Adipose tissue (tissue), 3 donors: ENCODE measurements around the gene ALG1L2. TPM values are rescaled to one million over a fixed set of nuclear protein-coding genes. Genes with fewer than 3 reads are reported as not detected.
"Not testable (repeated sequence)": the region's sequence is repeated elsewhere in the genome, so short reads cannot be mapped to it uniquely, and the experiment has no call there.

Experiments used
- H3K27ac ChIP-seq: one replicate; pipeline ENCODE4 v1.5.1; 2013; ENCODE audit warnings: low read depth, low read length
- WGBS, 3 donors: extraction: QIAGEN DNeasy Blood & Tissue Kit; methylation state at CpG; one replicate each; pipeline ENCODE4 v1.1.7; 2013; 5-methylcytosine and 5-hydroxymethylcytosine counted together
- polyA plus RNA-seq, 3 donors: library from polyadenylated mRNA; stranded (reverse); fragments of 200-250 nt; gene quantifications; one replicate each; pipeline ENCODE4 v1.2.3, GENCODE V29; 2013
- donor health status: healthy with polysubstance abuse.
- donor health status: Bipolar disorder and iron deficiency.
- donor health status: healthy.

Gene ALG1L2, protein sequence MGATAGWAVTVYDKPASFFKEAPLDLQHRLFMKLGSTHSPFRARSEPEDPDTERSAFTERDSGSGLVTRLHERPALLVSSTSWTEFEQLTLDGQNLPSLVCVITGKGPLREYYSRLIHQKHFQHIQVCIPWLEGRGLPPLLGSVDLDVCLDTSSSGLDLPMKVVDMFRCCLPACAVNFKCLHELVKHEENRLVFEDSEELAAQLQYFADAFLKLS
- polyA plus RNA-seq, result not detected

DNA sequence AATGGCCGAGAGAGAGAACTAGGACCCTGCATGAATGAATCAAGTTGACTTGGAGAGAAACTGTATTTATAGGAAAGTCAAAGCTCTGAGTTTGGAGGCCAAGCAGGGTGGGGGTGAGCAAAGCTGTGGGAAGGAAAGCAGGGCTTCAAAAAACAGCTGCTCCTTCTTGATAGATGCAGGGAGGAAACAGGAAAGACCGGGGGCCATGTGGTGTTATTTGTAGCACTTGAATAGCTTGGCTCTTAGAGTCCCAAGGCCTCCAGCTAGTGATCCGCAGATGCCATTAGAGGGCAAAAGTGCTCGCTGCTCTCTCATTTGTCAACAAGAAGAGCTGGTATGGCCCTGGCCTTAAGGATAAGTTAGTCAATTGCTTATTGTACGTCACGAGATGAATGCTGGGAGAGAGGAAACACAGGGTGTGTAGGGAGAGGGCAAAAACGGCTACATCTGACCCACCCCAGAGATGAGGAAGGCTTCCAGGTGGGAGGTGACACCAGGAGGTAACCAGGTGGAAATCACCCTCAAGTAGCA lies at the start of gene ALG1L2:
TSS of gene ALG1L2 (plus strand) at position 481 of the 531 bp plus-strand sequence. CDS start 186 bp downstream, outside the sequence.
- 25 to 28% (median 27%) methylated on average over 7 of the region's 7 CpGs for WGBS, 3 donors
- H3K27ac ChIP-seq, result no peak within 1 kb of the TSS

DNA sequence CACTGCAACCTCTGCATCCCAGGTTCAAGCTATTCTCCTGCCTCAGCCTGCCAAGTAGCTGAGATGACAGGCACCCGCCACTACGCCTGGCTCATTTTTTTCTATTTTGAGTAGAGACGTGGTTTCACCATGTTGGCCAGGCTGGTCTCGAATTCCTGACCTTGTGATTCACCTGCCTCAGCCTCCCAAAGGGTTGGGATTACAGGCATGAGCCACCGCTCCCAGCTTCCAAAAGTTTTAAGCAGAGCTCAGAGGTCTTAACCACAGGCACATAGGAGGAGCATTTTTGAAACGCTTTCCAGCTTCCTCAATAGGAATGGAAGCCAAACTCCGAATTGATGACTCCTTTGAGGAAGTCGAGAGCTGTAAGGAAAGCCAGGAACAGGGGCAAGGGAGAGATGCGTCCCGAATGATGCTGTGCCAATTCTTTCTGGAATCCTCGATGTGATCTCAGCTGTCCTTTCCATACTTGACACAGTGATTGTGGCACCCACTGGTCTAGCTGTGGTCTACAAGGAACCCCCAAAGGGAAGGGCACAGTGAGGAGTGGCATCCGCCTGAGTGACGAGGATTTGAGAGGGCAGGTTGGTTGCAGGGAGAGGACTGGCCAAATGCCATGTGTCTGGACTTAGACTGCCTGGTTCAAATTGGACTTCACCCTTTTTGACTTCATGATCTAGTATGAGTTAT lies 44.4 kb upstream of the ALG1L2 start:
- WGBS, 3 donors, result 57 to 65% (median 57%) methylated on average over 10 to 13 of the region's 13 CpGs
- not testable (repeated sequence) for H3K27ac ChIP-seq

DNA sequence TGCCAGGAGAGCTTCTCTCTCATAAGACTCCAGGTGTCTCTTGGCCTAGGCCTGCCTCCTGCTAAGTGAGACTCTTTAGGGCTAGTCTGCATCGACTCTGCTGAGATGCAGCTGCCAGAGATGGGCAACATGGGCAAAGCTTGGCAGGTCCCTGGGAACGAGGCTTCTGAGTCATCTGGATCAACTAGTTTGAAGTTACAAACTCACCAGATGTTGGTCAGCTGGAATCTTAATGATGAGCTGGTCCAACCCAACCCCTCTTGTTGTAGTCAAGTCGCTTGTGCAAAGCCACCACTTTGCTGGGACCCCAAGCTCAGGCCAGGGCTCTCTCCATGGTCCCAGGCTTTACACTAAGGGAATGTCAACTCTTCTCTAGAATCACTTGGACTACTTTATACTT lies 38.9 kb upstream of the ALG1L2 start:
- 80 to 91% (median 82%) methylated on average over 3 of the region's 3 CpGs for WGBS, 3 donors
- H3K27ac ChIP-seq, result not testable (repeated sequence)

DNA sequence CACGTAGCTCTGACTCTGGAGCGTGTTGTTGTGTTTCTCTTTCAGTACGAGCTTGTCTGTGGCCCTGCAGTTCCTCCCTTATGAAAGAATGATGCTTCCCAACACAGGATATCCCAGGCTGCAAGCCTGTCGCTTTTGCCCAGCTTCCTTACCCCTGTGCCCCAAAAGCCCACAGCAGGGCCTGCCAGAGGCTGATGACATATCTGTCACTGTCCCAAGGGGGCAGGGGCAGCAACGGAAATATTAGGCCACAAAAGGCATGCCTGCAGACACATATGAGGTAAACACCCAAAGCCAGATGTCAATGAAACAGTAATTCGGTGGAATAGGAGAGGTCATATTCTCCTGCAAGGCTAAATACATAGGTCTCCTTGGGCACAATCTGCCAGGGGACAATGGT lies 38.0 kb upstream of the ALG1L2 start:
- not testable (repeated sequence) for H3K27ac ChIP-seq
- WGBS, 3 donors, result 52 to 71% (median 66%) methylated on average over 6 of the region's 6 CpGs

DNA sequence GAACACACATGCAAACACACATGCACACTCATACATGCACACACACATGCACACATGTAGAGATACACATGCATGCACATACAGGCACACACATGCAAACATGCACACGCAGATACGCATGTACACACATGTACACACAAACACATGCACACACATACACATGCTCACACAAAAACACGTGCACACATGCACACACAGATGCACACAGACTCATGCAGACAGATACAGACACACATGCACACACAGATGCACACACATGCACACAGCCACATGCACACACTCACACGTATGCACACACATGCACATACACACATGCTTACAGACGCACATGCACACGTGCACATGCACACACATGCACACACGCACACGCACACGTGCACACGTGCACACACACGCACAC lies 37.3 kb upstream of the ALG1L2 start:
- WGBS, 3 donors, result 80 to 98% (median 97%) methylated on average over 2 to 11 of the region's 11 CpGs
- no peak overlapping the region for H3K27ac ChIP-seq

DNA sequence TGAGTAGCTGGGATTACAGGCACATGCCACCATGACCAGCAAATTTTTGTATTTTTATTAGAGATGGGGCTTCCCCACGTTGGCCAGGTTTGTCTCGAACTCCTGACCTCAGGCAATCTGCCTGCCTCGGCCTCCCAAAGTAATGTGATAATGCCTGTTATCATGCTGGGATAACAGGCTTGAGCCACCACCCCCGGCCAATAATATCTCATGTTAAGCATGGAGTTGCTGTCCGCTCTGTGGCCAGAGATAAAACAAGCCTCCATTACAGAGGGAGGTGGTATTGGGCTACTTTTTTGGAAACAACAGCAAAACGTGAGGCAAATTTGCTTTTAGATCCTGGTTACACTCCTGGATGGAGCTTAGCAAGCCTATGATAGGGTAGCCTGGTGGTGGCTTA lies 32.9 kb upstream of the ALG1L2 start:
- no peak overlapping the region for H3K27ac ChIP-seq
- 69 to 74% methylated on average over 6 of the region's 6 CpGs; no CpG with 5 or more reads in 1 of the 3 donors for WGBS, 3 donors

DNA sequence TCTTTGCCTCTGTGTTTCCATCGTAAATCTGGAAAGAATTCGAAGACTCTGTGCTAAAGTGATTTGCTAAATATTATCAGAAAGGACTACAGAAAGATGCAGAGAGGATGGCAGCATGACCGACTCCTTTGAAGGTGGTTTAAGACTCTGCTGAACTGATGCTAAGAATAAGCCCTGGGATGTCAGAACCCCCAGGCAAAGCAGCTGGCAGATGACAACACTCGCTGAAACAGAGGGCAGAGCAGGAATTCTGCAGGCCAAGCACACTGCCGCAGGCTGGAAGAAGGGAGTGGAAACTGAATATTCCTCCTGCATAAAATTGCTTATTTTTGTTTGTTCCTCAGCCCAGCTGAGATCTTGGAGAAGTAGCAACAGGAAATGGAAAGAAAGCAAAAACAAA lies 29.3 kb upstream of the ALG1L2 start:
- H3K27ac ChIP-seq, result not testable (repeated sequence)
- 73 to 83% methylated on average over 5 of the region's 5 CpGs; no CpG with 5 or more reads in 1 of the 3 donors for WGBS, 3 donors

DNA sequence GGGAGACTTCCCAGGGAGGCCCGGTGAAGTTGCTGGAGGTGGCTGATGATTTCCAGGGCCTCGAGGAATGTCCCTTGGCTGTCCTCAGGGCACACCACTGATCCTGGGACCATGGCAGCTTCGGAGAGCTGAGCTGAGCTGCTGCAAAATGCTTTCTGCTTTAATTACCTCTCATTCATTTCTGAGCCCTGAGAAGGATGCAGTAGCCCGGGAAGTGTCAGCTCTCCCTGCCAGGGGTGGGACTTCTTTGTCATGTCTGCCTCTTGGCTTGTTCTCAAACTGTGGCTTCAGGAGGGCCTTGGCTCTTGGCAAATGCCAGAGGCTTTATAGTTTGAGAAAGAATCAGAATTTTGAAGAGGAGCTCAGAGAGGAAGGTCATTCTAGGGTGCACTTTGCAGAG lies 28.7 kb upstream of the ALG1L2 start:
- H3K27ac ChIP-seq, result not testable (repeated sequence)
- WGBS, 3 donors, result 35 to 67% methylated on average over 2 to 4 of the region's 4 CpGs; no CpG with 5 or more reads in 1 of the 3 donors

DNA sequence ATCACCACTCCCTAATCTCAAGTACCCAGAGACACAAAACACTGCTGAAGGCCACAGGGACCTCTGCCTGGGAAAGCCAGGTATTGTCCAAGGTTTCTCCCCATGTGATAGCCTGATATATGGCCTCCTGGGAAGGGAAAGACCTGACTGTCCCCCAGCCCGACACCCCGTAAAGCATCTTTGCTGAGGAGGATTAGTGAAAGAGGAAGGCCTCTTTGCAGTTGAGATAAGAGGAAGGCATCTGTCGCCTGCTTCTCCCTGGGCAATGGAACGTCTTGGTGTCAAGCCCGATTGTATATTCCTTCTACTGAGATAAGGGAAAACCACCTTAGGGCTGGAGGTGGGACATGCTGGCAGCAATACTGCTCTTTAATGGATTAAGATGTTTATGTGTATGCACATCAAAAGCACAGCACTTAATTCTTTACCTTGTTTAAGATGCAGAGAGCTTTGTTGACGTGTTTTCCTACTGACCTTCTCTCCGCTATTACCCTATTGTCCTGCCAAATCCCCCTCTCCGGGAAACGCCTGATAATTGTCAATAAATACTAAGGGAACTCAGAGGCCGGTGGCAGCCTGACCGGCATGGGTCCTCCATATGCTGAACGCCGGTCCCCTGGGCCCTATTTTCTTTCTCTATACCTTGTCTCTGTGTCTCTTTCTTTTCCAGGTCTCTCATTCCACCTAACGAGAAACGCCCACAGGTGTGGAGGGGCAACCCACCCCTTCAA lies 23.9 kb upstream of the ALG1L2 start:
- WGBS, 3 donors, result 73 to 78% methylated on average over 13 to 15 of the region's 15 CpGs; no CpG with 5 or more reads in 1 of the 3 donors
- H3K27ac ChIP-seq, result not testable (repeated sequence)

DNA sequence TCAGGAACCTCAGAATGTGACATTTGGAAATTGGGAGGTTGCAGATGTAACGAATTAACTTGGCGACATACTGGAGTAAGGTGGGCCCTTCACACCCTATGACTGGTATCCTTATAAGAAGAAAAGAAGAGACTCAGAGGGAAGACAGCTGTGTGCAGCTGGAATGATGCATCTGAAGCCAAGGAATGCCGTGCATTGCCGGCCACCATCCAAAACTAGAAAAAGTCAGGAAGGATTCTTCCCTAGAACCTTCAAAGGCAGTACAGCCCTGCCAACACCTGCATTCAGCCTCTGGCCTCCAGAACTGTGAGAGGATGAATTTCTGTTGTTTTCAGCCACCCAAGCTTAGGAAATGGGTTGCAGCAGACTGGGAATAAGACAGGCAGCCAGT lies 23.4 kb upstream of the ALG1L2 start:
- WGBS, 3 donors, result 62 to 78% methylated on average over 2 of the region's 4 CpGs; no CpG with 5 or more reads in 1 of the 3 donors
- H3K27ac ChIP-seq, result not testable (repeated sequence)

DNA sequence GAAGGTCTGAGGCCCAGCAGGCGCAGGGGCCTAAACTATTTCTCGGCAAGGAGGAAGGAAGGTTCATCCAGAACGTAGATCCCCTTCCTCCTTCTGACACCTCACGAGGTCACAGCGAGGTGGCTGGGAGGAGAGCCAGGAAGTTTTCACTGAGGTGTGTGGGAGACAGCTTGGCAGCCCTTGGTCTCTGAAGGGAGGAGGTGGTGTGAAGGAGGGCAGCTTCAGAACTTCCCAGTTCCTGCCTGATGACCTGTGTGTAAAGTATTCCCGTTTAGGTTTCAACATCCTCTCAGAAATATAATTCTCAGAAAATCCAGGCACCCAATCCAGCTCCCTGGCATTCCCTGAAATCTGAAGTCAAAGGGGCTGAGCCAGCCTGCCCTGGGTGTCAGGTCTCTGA lies 22.9 kb upstream of the ALG1L2 start:
- 18 to 23% methylated on average over 3 to 6 of the region's 6 CpGs; no CpG with 5 or more reads in 1 of the 3 donors for WGBS, 3 donors
- not testable (repeated sequence) for H3K27ac ChIP-seq

DNA sequence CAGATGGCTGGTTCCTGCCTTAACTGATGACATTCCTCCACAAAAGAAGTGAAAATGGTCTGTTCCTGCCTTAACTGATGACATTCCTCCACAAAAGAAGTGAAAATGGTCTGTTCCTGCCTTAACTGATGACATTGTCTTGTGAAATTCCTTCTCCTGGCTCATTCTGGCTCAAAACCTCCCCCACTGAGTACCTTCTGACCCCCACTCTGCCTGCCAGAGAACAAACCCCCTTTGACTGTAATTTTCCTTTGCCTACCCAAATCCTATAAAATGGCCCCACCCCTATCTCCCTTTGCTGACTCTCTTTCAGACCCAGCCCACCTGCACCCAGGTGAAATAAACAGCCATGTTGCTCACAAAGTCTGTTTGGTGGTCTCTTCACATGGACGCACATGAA lies 22.5 kb upstream of the ALG1L2 start:
- whole genome bisulfite sequencing, 3 donors, result 91 to 95% methylated on average over 1 of the region's 1 CpG; no CpG with 5 or more reads in 1 of the 3 donors
- H3K27ac ChIP-seq, result not testable (repeated sequence)

DNA sequence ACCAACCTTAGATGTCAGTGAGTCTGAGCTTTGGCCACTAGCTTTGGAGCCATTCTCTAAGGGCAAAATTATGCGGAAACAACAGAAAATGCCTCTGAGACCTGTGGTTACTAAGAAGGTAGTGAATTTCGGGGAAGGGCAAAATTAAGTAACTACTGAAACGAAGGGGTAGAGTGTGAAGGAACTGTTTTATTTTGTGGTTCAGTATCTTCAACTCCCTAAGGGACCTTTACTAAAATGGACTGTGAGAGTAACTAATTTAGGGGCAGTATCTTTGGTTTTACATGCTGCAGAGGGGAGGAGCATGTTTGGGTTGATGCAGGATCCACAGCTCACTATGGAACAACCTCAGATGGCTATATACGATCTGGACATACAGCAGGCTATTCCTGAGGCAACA lies 8.0 kb upstream of the ALG1L2 start:
- 79 to 84% methylated on average over 4 of the region's 4 CpGs; no CpG with 5 or more reads in 1 of the 3 donors for WGBS, 3 donors
- H3K27ac ChIP-seq, result no peak overlapping the region

DNA sequence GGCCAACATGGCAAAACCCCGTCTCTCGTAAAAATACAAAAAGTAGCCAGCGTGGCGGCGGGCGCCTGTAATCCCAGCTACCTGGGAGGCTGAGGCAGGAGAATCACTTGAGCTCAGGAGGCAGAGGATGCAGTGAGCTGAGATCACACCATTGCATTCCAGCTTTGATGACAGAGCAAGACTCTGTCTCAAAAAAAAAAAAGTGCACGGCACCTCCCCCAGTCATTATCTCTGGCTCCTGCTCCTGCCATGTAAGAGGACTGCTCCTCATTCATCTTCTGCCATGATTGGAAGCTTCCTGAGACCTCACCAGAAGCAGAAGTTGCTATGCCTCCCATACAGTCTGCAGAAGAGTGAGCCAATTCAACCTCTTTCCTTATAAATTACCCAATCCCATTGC lies 4.0 kb upstream of the ALG1L2 start:
- no peak overlapping the region for H3K27ac ChIP-seq
- WGBS, 3 donors, result 90 to 92% methylated on average over 7 of the region's 7 CpGs; no CpG with 5 or more reads in 1 of the 3 donors

DNA sequence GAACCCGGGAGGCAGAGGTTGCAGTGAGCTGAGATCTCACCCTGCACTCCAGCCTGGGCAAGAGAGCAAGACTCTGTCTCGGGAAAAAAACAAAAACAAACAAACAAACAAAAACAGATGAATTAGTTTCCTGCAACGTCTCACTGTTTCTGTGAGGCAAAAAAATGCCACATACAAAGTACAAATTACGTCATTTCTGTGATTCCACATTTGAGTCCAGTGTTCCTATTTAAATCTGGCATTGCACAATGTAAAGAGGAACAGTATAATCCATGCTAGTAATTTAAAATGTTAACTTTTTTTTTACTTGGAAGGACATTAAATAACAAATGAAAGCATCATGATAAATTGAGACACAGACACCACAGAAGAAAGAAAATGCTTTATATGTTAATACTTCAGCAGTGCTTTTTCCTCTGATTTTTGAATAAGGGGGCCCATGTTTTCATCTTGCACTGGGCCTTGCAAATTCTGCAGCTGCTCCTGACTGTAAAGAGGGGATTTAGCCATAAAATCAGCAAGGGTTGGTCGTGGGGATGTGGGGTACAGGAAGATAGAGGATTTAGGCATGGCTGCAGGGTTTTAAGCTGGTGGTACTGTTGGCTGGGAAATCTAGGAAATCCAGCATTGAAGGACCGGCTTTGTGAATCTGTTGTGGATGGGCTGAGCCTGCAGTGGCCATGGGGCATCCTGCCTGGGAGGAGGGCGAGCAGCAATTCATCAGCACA lies 1.9 kb downstream of the ALG1L2 start:
- WGBS, 3 donors, result 64 to 71% (median 70%) methylated on average over 2 to 7 of the region's 7 CpGs
- H3K27ac ChIP-seq, result not testable (repeated sequence)

DNA sequence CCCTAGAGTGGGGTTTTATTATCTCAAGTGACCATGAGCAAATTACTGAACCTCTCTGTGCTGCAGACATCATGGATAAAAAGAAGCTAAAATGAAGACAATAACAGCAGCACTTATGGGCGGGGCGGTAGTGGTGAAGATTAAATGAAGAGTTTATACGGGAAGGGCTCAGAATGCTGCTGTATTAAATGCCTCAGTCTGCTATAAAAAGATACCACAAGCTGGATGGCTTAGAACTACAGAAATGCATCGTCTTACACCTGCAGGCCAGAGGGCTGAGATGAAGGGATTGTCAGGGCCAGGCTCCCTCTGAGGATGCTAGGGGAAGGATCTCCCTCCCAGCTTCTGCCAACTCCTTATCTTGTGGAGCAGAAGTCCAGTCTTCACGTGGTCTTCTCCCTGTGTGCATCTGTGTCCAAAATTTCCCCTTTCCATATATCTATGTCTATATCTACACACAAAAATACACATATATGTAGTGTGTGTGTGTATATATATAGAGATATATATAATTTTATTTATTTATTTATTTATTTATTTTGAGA lies 2.9 kb downstream of the ALG1L2 start:
- 49 to 50% methylated on average over 5 of the region's 5 CpGs; no CpG with 5 or more reads in 1 of the 3 donors for WGBS, 3 donors
- H3K27ac ChIP-seq, result no peak overlapping the region

DNA sequence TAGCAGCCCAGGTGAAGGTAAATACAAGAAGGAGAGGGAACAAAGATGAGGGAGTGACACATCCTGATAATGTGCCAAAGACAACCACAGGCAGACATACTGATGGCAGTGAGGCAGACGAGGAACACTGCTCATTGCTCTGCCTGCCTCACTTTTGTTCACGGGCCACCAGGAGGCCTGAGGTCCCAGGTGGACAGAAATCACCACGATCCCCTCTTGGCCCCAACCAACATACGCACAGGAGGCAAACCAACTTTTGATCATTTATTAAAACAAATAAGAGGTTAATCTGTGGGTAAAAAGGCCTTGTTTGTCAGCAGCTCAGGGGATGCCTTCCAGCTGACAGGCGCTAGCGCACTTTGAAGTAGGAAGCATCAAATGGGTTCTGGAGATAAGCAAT lies 4.2 kb downstream of the ALG1L2 start:
- H3K27ac ChIP-seq, result no peak overlapping the region
- WGBS, 3 donors, result 41 to 60% (median 55%) methylated on average over 4 to 6 of the region's 6 CpGs

DNA sequence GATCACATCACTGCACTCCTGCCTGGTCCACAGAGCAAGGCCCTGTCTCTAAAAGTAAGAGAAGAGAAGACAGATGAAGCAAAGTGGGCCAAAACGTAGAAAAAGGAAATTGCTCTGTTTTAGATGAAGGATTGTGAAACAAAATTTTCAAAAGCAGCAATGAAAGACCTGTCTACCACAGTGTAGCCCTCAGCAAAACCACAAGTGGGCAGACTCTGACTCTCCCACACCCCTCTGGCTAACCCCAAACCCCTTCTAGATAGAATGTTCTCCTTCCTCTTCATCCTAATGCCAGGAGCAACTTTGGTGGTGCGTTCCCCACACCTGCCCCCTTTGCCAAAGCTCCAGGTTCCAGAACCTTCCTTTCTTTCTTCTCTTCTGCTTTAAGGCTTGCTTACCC lies 5.0 kb downstream of the ALG1L2 start:
- not testable (repeated sequence) for H3K27ac ChIP-seq
- WGBS, 3 donors, result 41 to 76% (median 66%) methylated on average over 1 to 2 of the region's 2 CpGs
